DMS53 treated with DMSO at 0.1 percent for 48 hours (cell line): Measurements from ENCODE around the gene KLHL12.
"Not testable (repeated sequence)": the region's sequence is repeated elsewhere in the genome, so short reads cannot be mapped to it uniquely, and the experiment has no call there.

Source experiments
- DNase-seq: peaks from one replicate; lab custom pipeline; 2025; ENCODE audit not compliant: unreplicated experiment; lab: John Stamatoyannopoulos, UW

KLHL12 gene

GRCh38 chr1:202952099-202952498 is 25.1 kb upstream of the KLHL12 start:
- DNase-seq, result no peak

- no peak for DNase-seq
Observed at GRCh38 chr1:202951437-202951836, 24.4 kb upstream of the KLHL12 start.

GRCh38 chr1:202945483-202945882 is 18.4 kb upstream of the KLHL12 start:
- no peak for DNase-seq

GRCh38 chr1:202944438-202944921 is 17.4 kb upstream of the KLHL12 start:
- DNase-seq, result no peak

- DNase-seq, result no peak
Observed at GRCh38 chr1:202942426-202942825, 15.4 kb upstream of the KLHL12 start.

- no peak for DNase-seq
Observed at GRCh38 chr1:202941372-202941771, 14.3 kb upstream of the KLHL12 start.

GRCh38 chr1:202940561-202940960 is 13.5 kb upstream of the KLHL12 start:
- DNase-seq, result no peak

GRCh38 chr1:202938287-202938925 is 11.4 kb upstream of the KLHL12 start:
- DNase-seq, result no peak

GRCh38 chr1:202936409-202936808 is 9.4 kb upstream of the KLHL12 start:
- DNase-seq, result not testable (repeated sequence)

- DNase-seq, result no peak
Observed at GRCh38 chr1:202935844-202936243, 8.8 kb upstream of the KLHL12 start.

- DNase-seq, result no peak
Observed at GRCh38 chr1:202934755-202935154, 7.7 kb upstream of the KLHL12 start.

GRCh38 chr1:202932476-202932875 is 5.4 kb upstream of the KLHL12 start:
- DNase-seq, result no peak

- DNase-seq, result no peak
Observed at GRCh38 chr1:202923533-202923932, 3.5 kb downstream of the KLHL12 start.

GRCh38 chr1:202919615-202920014 is 7.4 kb downstream of the KLHL12 start:
- DNase-seq, result no peak

GRCh38 chr1:202915146-202915545 is 11.9 kb downstream of the KLHL12 start:
- DNase-seq, result no peak

GRCh38 chr1:202912476-202912875 is 14.6 kb downstream of the KLHL12 start:
- not testable (repeated sequence) for DNase-seq

- no peak for DNase-seq
Observed at GRCh38 chr1:202909494-202909893, 17.5 kb downstream of the KLHL12 start.

GRCh38 chr1:202908998-202909397 is 18.0 kb downstream of the KLHL12 start:
- no peak for DNase-seq

- DNase-seq, result no peak
Observed at GRCh38 chr1:202905331-202905730, 21.7 kb downstream of the KLHL12 start.

GRCh38 chr1:202903808-202904207 is 23.2 kb downstream of the KLHL12 start:
- not testable (repeated sequence) for DNase-seq

- DNase-seq, result no peak
Observed at GRCh38 chr1:202901555-202901954, 25.5 kb downstream of the KLHL12 start.

- no peak for DNase-seq
Observed at GRCh38 chr1:202892501-202892900, 34.5 kb downstream of the KLHL12 start.

GRCh38 chr1:202890392-202890791 is 36.6 kb downstream of the KLHL12 start:
- DNase-seq, result no peak
